HepG2 (cell line): ENCODE results near the gene RAB15. TPM values are rescaled to one million over a fixed set of nuclear protein-coding genes. Genes with fewer than 3 reads are reported as not detected.

Source experiments
- AGO1 ChIP-seq: fragments of 200-400 bp; formaldehyde crosslinking; IDR thresholded peaks from 2 replicates; pipeline ENCODE4 v1.6.1; 2017; ENCODE audit warnings: mild to moderate bottlenecking, low read depth, low read length, moderate library complexity; ENCODE audit not compliant: poor library complexity, severe bottlenecking
- ATF1 ChIP-seq: IDR thresholded peaks from 2 replicates; pipeline ENCODE4 v1.6.1; 2016; ENCODE audit warnings: mild to moderate bottlenecking, control low read depth
- ATF7 ChIP-seq, 2 experiments: fragments of 450-650 bp in 1 of 2; sonication (generic) in 1 of 2; formaldehyde crosslinking in 1 of 2; IDR thresholded peaks; 2 replicates each; pipeline versions ENCODE4 v1.4.0 to v1.6.1; 2016 to 2020; ENCODE audit warnings: antibody characterized with exemption in 1 of 2, mild to moderate bottlenecking in 1 of 2, missing genetic modification reagents in 1 of 2
- ATM ChIP-seq: fragments of 450-650 bp; IDR thresholded peaks from 2 replicates; pipeline ENCODE4 v1.7.1; 2017; ENCODE audit warnings: mild to moderate bottlenecking, borderline replicate concordance
- CBX5 ChIP-seq: sonication (generic); formaldehyde crosslinking; IDR thresholded peaks from 2 replicates; pipeline ENCODE4 v1.4.0; 2020; ENCODE audit warnings: missing genetic modification reagents, borderline replicate concordance
- FOXK1 ChIP-seq: sonication (generic); formaldehyde crosslinking; IDR thresholded peaks from 2 replicates; pipeline ENCODE4 v1.4.0; 2020; ENCODE audit warnings: low read depth, missing genetic modification reagents, borderline replicate concordance
- GLMP ChIP-seq: sonication (generic); formaldehyde crosslinking; IDR thresholded peaks from 2 replicates; pipeline ENCODE4 v1.9.0; 2021; ENCODE audit warnings: missing genetic modification reagents, mild to moderate bottlenecking, borderline replicate concordance
- KDM2A ChIP-seq: sonication (generic); formaldehyde crosslinking; IDR thresholded peaks from 2 replicates; pipeline ENCODE4 v1.4.0; 2020; ENCODE audit warnings: low read depth, missing genetic modification reagents, borderline replicate concordance
- MIER3 ChIP-seq: IDR thresholded peaks from 2 replicates; pipeline ENCODE4 v1.6.1; 2016; ENCODE audit warnings: missing compliant biosample characterization, borderline replicate concordance
- NFKBIZ ChIP-seq: IDR thresholded peaks from 2 replicates; pipeline ENCODE4 v1.6.1; 2018; ENCODE audit warnings: missing genetic modification reagents, missing compliant biosample characterization
- PHB2 ChIP-seq: fragments of 450-650 bp; IDR thresholded peaks from 2 replicates; pipeline ENCODE4 v1.6.1; 2018; ENCODE audit not compliant: partially characterized antibody
- PHF8 ChIP-seq: sonication (generic); formaldehyde crosslinking; IDR thresholded peaks from 2 replicates; pipeline ENCODE4 v1.5.0; 2020; ENCODE audit warnings: missing genetic modification reagents
- RELA ChIP-seq: sonication (generic); formaldehyde crosslinking; IDR thresholded peaks from 2 replicates; pipeline ENCODE4 v1.4.0; 2020; ENCODE audit warnings: missing genetic modification reagents
- RFX1 ChIP-seq: fragments of 450-650 bp; IDR thresholded peaks from 2 replicates; pipeline ENCODE4 v1.6.1; 2017
- TBX2 ChIP-seq: sonication (generic); formaldehyde crosslinking; IDR thresholded peaks from 2 replicates; pipeline ENCODE4 v1.5.0; 2020; ENCODE audit warnings: missing genetic modification reagents, mild to moderate bottlenecking, borderline replicate concordance
- TGIF2 ChIP-seq: IDR thresholded peaks from 2 replicates; pipeline ENCODE4 v1.6.1; 2016; ENCODE audit warnings: control low read depth, missing compliant biosample characterization
- U2AF1 ChIP-seq: fragments of 200-400 bp; formaldehyde crosslinking; optimal IDR thresholded peaks from 2 replicates; pipeline ENCODE3; 2017; ENCODE audit warnings: mild to moderate bottlenecking, low read depth, low read length
- XRCC5 ChIP-seq: fragments of 200-400 bp; formaldehyde crosslinking; optimal IDR thresholded peaks from 2 replicates; pipeline ENCODE3; 2017; ENCODE audit warnings: mild to moderate bottlenecking, low read length
- ZNF275 ChIP-seq: sonication (generic); formaldehyde crosslinking; IDR thresholded peaks from 2 replicates; pipeline ENCODE4 v1.8.0; 2022; ENCODE audit warnings: missing genetic modification reagents, mild to moderate bottlenecking, inconsistent platforms, borderline replicate concordance
- ZNF280B ChIP-seq: sonication (generic); formaldehyde crosslinking; IDR thresholded peaks from 2 replicates; pipeline ENCODE4 v1.5.0; 2020; ENCODE audit warnings: missing genetic modification reagents, mild to moderate bottlenecking, borderline replicate concordance
- ZNF629 ChIP-seq: sonication (generic); formaldehyde crosslinking; conservative IDR thresholded peaks from 2 replicates; pipeline ENCODE4 v1.5.0; 2020; ENCODE audit warnings: missing genetic modification reagents
- ZNF749 ChIP-seq: sonication (generic); formaldehyde crosslinking; IDR thresholded peaks from 2 replicates; pipeline ENCODE4 v1.8.0; 2022; ENCODE audit warnings: mild to moderate bottlenecking, missing genetic modification reagents, moderate library complexity, borderline replicate concordance
- polyA plus RNA-seq, 8 experiments: library from polyadenylated mRNA; depleted of rRNA in 3 of 8; stranded (reverse) in 7 of 8; unstranded in 1 of 8; fragments of >200 nt; fragmentation: Illumina TruSeq in 4 of 8; extraction: Trizol in 4 of 8; gene quantifications; 2 replicates each; pipeline versions ENCODE4 v1.2.1 to v1.2.3, GENCODE V29; 2011 to 2016; ENCODE audit warnings: low read depth in 4 of 8, missing spikeins in 1 of 8, mixed read lengths in 1 of 8; ENCODE audit not compliant: insufficient read depth in 1 of 8
- total RNA-seq, 5 experiments: library from RNA; depleted of rRNA; stranded (reverse); fragments of >200 nt; fragmentation: Illumina TruSeq; extraction: Trizol; gene quantifications; 2 replicates each; pipeline ENCODE4 v1.2.3, GENCODE V29; 2016; ENCODE audit warnings: low read depth in 1 of 5
- TF ChIP-seq, protein P1 (sequence below): IDR thresholded peaks from 2 replicates; pipeline ENCODE4 v1.6.1; 2016; ENCODE audit warnings: missing genetic modification reagents, missing compliant biosample characterization
- TF ChIP-seq, protein P2 (sequence below): sonication (generic); formaldehyde crosslinking; IDR thresholded peaks from 2 replicates; pipeline ENCODE4 v1.4.0; 2020; ENCODE audit warnings: missing genetic modification reagents, mild to moderate bottlenecking, borderline replicate concordance

Gene RAB15
- total and polyA plus RNA-seq, 2 of the 13 experiments (the other 11 are each of a cell fraction or from before 2014, with no cell fraction given) = 7.4 to 18.5 TPM

GRCh38 chr14:64942531-64943111 is 29.5 kb downstream of the RAB15 start, which contains the start of gene GPX2 (continued):
- TF ChIP-seq ZNF280B (CRISPR knock-in tag) = no peak
- TF ChIP-seq TGIF2 (CRISPR knock-in tag) = peak; percentile 90
- TF ChIP-seq ATF1 (CRISPR knock-in tag) = no peak
- TF ChIP-seq AGO1 = no peak
- peak; percentile 28 for TF ChIP-seq XRCC5
- no peak for TF ChIP-seq GLMP
- peak; percentile 62 for TF ChIP-seq PHF8 (CRISPR knock-in tag)
- no peak for TF ChIP-seq RFX1
- TF ChIP-seq MIER3 (CRISPR knock-in tag) = peak; percentile 19; the same call in 1 of the 2 replicates
- TF ChIP-seq RELA = no peak
- no peak for TF ChIP-seq U2AF1
- TF ChIP-seq ATM = no peak
- TF ChIP-seq ZNF749 (CRISPR knock-in tag) = peak; percentile 14; the same call in 1 of the 2 replicates
- TF ChIP-seq, protein P1, sequence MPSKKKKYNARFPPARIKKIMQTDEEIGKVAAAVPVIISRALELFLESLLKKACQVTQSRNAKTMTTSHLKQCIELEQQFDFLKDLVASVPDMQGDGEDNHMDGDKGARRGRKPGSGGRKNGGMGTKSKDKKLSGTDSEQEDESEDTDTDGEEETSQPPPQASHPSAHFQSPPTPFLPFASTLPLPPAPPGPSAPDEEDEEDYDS = peak; percentile 97
- TF ChIP-seq CBX5 (CRISPR knock-in tag) = peak; percentile 88
- TF ChIP-seq FOXK1 (CRISPR knock-in tag) = peak; percentile 49; the same call in 1 of the 2 replicates
- no peak for TF ChIP-seq PHB2
- 0 out of 2 replicates have a peak, but pooled peaks have one; percentile 28 for TF ChIP-seq KDM2A
- TF ChIP-seq, protein P2, sequence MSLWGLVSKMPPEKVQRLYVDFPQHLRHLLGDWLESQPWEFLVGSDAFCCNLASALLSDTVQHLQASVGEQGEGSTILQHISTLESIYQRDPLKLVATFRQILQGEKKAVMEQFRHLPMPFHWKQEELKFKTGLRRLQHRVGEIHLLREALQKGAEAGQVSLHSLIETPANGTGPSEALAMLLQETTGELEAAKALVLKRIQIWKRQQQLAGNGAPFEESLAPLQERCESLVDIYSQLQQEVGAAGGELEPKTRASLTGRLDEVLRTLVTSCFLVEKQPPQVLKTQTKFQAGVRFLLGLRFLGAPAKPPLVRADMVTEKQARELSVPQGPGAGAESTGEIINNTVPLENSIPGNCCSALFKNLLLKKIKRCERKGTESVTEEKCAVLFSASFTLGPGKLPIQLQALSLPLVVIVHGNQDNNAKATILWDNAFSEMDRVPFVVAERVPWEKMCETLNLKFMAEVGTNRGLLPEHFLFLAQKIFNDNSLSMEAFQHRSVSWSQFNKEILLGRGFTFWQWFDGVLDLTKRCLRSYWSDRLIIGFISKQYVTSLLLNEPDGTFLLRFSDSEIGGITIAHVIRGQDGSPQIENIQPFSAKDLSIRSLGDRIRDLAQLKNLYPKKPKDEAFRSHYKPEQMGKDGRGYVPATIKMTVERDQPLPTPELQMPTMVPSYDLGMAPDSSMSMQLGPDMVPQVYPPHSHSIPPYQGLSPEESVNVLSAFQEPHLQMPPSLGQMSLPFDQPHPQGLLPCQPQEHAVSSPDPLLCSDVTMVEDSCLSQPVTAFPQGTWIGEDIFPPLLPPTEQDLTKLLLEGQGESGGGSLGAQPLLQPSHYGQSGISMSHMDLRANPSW = no peak
- no peak for TF ChIP-seq ATF7 (IDR thresholded peaks at IDR 0.05)
- no peak for TF ChIP-seq ATF7 (CRISPR knock-in tag; IDR thresholded peaks at IDR 0.05)
- peak; percentile 93 for TF ChIP-seq TBX2 (CRISPR knock-in tag)
- 0 out of 2 replicates have a peak, but pooled peaks have one; percentile 28 for TF ChIP-seq NFKBIZ (CRISPR knock-in tag)
- no peak for TF ChIP-seq ZNF629 (CRISPR knock-in tag)
- no peak for TF ChIP-seq ZNF275 (CRISPR knock-in tag)
